Karpas-422 (cell line): ENCODE data around the gene BCL2L12. TPM values are rescaled to one million over a fixed set of nuclear protein-coding genes. Genes with fewer than 3 reads are reported as not detected.
"Not testable (repeated sequence)": the region's sequence is repeated elsewhere in the genome, so short reads cannot be mapped to it uniquely, and the experiment has no call there.

Experiments used
- DNase-seq: peaks from one replicate; pipeline ENCODE4 v3.0.0-alpha.2; 2015
- H2AFZ ChIP-seq: fragments of 200-600 bp; sonication (generic); 2 replicates; pipeline ENCODE4 v1.6.1; 2014; ENCODE audit warnings: antibody characterized with exemption, low read length, mixed read lengths
- H3K27ac ChIP-seq: fragments of 200-600 bp; sonication (generic); 2 replicates; pipeline ENCODE4 v1.5.1; 2014; ENCODE audit warnings: mild to moderate bottlenecking, low read length, moderate library complexity
- H3K27me3 ChIP-seq: fragments of 200-600 bp; sonication (generic); 2 replicates; pipeline ENCODE4 v1.6.1; 2014; ENCODE audit warnings: low read length, mixed read lengths
- H3K36me3 ChIP-seq: fragments of 200-600 bp; sonication (generic); 2 replicates; pipeline ENCODE4 v1.6.1; 2014; ENCODE audit warnings: low read length, mixed read lengths; ENCODE audit not compliant: insufficient read depth
- H3K4me1 ChIP-seq: fragments of 200-600 bp; sonication (generic); 2 replicates; pipeline ENCODE4 v1.6.1; 2014; ENCODE audit warnings: mild to moderate bottlenecking, low read length, mixed read lengths
- H3K4me2 ChIP-seq: fragments of 200-600 bp; sonication (generic); 2 replicates; pipeline ENCODE4 v1.6.1; 2014; ENCODE audit warnings: low read length, low read depth, mild to moderate bottlenecking; ENCODE audit not compliant: poor library complexity, severe bottlenecking
- H3K4me3 ChIP-seq: fragments of 200-600 bp; sonication (generic); 2 replicates; pipeline ENCODE4 v1.5.1; 2014; ENCODE audit warnings: mild to moderate bottlenecking, antibody characterized with exemption, low read length, mixed read lengths
- H3K79me2 ChIP-seq: fragments of 200-600 bp; sonication (generic); 2 replicates; pipeline ENCODE4 v1.6.1; 2014; ENCODE audit warnings: mild to moderate bottlenecking, low read length, mixed read lengths
- H3K9ac ChIP-seq: fragments of 200-600 bp; sonication (generic); 2 replicates; pipeline ENCODE4 v1.6.0; 2014; ENCODE audit warnings: low read length
- H3K9me2 ChIP-seq: fragments of 200-600 bp; sonication (generic), shearing (Covaris generic); replicated peaks from 2 replicates; pipeline ENCODE4 v1.6.0; 2014; ENCODE audit warnings: mild to moderate bottlenecking, low read length, moderate library complexity; ENCODE audit not compliant: insufficient read depth
- H3K9me3 ChIP-seq: fragments of 300-700, 200-600 bp; sonication (generic); 2 replicates; pipeline ENCODE4 v1.6.1; 2014; ENCODE audit warnings: low read length, mixed read lengths
- H4K20me1 ChIP-seq: fragments of 200-600 bp; sonication (generic); 2 replicates; pipeline ENCODE4 v1.6.1; 2014; ENCODE audit warnings: mild to moderate bottlenecking, antibody characterized with exemption, low read length, low read depth; ENCODE audit not compliant: insufficient read depth
- small RNA-seq: library from RNA; depleted of rRNA; stranded (forward); fragments of <200 nt; gene quantifications from one replicate; pipeline ENCODE3, GENCODE V24; 2014
- total RNA-seq: library from RNA; depleted of rRNA; stranded (reverse); fragments of >200 nt; shearing (Covaris generic); gene quantifications from 2 replicates; pipeline ENCODE4 v1.2.3, GENCODE V29; 2014; ENCODE audit warnings: low replicate concordance; rRNA removed

BCL2L12 gene
- total RNA-seq, 1 experiment from 2014 or later: 25.6 TPM

- Histone ChIP-seq H3K4me3 (no peak overlapping the region), H2AFZ (no peak overlapping the region), H3K27ac (no peak overlapping the region), H3K9me3 (no peaks in the 10 kb centered on the region), H3K27me3 (no peaks in the 10 kb centered on the region), H3K79me2 (no peaks in the 10 kb centered on the region), H3K4me2 (no peak overlapping the region), H4K20me1 (no peaks in the 10 kb centered on the region), H3K36me3 (no peaks in the 10 kb centered on the region), H3K9ac (no peak overlapping the region), H3K4me1 (peaks cover 6% of the 10 kb centered on the region; the same call in 1 of the 2 replicates), H3K9me2 (no peaks in the 10 kb centered on the region)
- no peak for DNase-seq
These were observed 47.6 kb downstream of the BCL2L12 start for GRCh38 chr19:49713236-49713845.

GRCh38 chr19:49716154-49716553 is 50.4 kb downstream of the BCL2L12 start:
- peaks cover 6% of the 10 kb centered on the region; the same call in 1 of the 2 replicates for H3K4me1 ChIP-seq
- H3K36me3 ChIP-seq: no peaks in the 10 kb centered on the region
- no peak overlapping the region for H3K27ac ChIP-seq
- no peaks in the 10 kb centered on the region for H4K20me1 ChIP-seq
- H3K9me2 ChIP-seq: no peaks in the 10 kb centered on the region
- H2AFZ ChIP-seq: peak overlapping the region; percentile 37; the same call in 1 of the 2 replicates
- no peak overlapping the region for H3K4me2 ChIP-seq
- H3K27me3 ChIP-seq: no peaks in the 10 kb centered on the region
- H3K79me2 ChIP-seq: no peaks in the 10 kb centered on the region
- no peak overlapping the region for H3K9ac ChIP-seq
- H3K4me3 ChIP-seq: no peak overlapping the region
- H3K9me3 ChIP-seq: no peaks in the 10 kb centered on the region; the same call in 1 of the 2 replicates
- peak; percentile 48 for DNase-seq

- DNase-seq: no peak
- Histone ChIP-seq H4K20me1 (no peaks in the 10 kb centered on the region), H3K9me3 (peaks cover 6% of the 10 kb centered on the region), H3K4me2 (peak overlapping the region; percentile 80), H3K27me3 (no peaks in the 10 kb centered on the region), H3K4me1 (peaks cover 6% of the 10 kb centered on the region; the same call in 1 of the 2 replicates), H3K36me3 (peaks cover 3% of the 10 kb centered on the region; the same call in 1 of the 2 replicates), H3K9ac (no peak overlapping the region), H3K27ac (no peak overlapping the region), H3K79me2 (no peaks in the 10 kb centered on the region), H3K9me2 (no peaks in the 10 kb centered on the region), H3K4me3 (peak overlapping the region; percentile 75; the same call in 1 of the 2 replicates), H2AFZ (no peak overlapping the region)
These were observed 52.8 kb downstream of the BCL2L12 start for GRCh38 chr19:49718511-49718910.

- Histone ChIP-seq H3K9ac (no peak overlapping the region), H3K9me3 (peaks cover 6% of the 10 kb centered on the region), H3K4me3 (no peak overlapping the region), H3K4me1 (peaks cover 6% of the 10 kb centered on the region; the same call in 1 of the 2 replicates), H3K79me2 (no peaks in the 10 kb centered on the region), H3K9me2 (no peaks in the 10 kb centered on the region), H3K27me3 (no peaks in the 10 kb centered on the region), H3K36me3 (peaks cover 3% of the 10 kb centered on the region; the same call in 1 of the 2 replicates), H3K27ac (no peak overlapping the region), H3K4me2 (no peak overlapping the region), H4K20me1 (no peaks in the 10 kb centered on the region), H2AFZ (no peak overlapping the region)
- no peak for DNase-seq
These were observed 53.3 kb downstream of the BCL2L12 start for GRCh38 chr19:49718991-49719390.

GRCh38 chr19:49719420-49719819 is 53.7 kb downstream of the BCL2L12 start:
- not testable (repeated sequence) for H3K79me2 ChIP-seq, H2AFZ ChIP-seq

More at GRCh38 chr19:49719420-49719819, 53.7 kb downstream of the BCL2L12 start:
- not testable (repeated sequence) for H3K9ac ChIP-seq, H3K9me3 ChIP-seq, H3K36me3 ChIP-seq, H4K20me1 ChIP-seq, H3K9me2 ChIP-seq, H3K4me3 ChIP-seq, H3K27ac ChIP-seq, DNase-seq, H3K27me3 ChIP-seq, H3K4me2 ChIP-seq, H3K4me1 ChIP-seq

Small RNAs within 50 kb of the gene (small RNA-seq; reads per million reads assigned to genes)
- not detected for gene MIR5088

Other genes with a start within 250 kb of the BCL2L12 start
- not detected in 2 replicates for gene PTH2, start 242.5 kb upstream of the BCL2L12 start, total RNA-seq
- 0.18 and 0.34 TPM in 2 replicates for gene GFY, start 240.5 kb upstream of the BCL2L12 start, total RNA-seq
- gene SLC17A7, start 224.4 kb upstream of the BCL2L12 start, total RNA-seq: 0.47 and 0.63 TPM in 2 replicates
- gene PIH1D1, start 214.1 kb upstream of the BCL2L12 start, total RNA-seq: 163 and 223 TPM in 2 replicates
- gene ALDH16A1, start 212.7 kb upstream of the BCL2L12 start, total RNA-seq: 15.9 and 83.3 TPM in 2 replicates
- gene FLT3LG, start 191.7 kb upstream of the BCL2L12 start, total RNA-seq: 18.8 and 19.3 TPM in 2 replicates
- 6,359 and 8,659 TPM in 2 replicates for gene RPL13A, start 178.3 kb upstream of the BCL2L12 start, total RNA-seq
- gene RPS11, start 169.5 kb upstream of the BCL2L12 start, total RNA-seq: 6,857 and 9,247 TPM in 2 replicates
- 1.8 and 3.5 TPM in 2 replicates for gene FCGRT, start 153.3 kb upstream of the BCL2L12 start, total RNA-seq
- gene RCN3, start 137.9 kb upstream of the BCL2L12 start, total RNA-seq: 0.22 TPM in 1 of 2 replicates, not detected in the other
- gene NOSIP, start 85.4 kb upstream of the BCL2L12 start, total RNA-seq: 68.5 and 136 TPM in 2 replicates
- gene PRRG2, start 84.6 kb upstream of the BCL2L12 start, total RNA-seq: 1.3 and 3.8 TPM in 2 replicates
- 8.7 and 12.8 TPM in 2 replicates for gene PRR12, start 74.8 kb upstream of the BCL2L12 start, total RNA-seq
- 0.22 and 1.8 TPM in 2 replicates for gene RRAS, start 25.8 kb upstream of the BCL2L12 start, total RNA-seq
- gene SCAF1, start 23.7 kb upstream of the BCL2L12 start, total RNA-seq: 8.3 and 19.6 TPM in 2 replicates
- gene IRF3, start 76 bp upstream of the BCL2L12 start, total RNA-seq: 78.2 and 293 TPM in 2 replicates
- gene PRMT1, start 11.3 kb downstream of the BCL2L12 start, total RNA-seq: 293 and 522 TPM in 2 replicates
- 4.0 and 12.0 TPM in 2 replicates for gene ADM5, start 23.7 kb downstream of the BCL2L12 start, total RNA-seq
- gene CPT1C, start 25.2 kb downstream of the BCL2L12 start, total RNA-seq: 0.26 and 1.3 TPM in 2 replicates
- gene TSKS, start 97.4 kb downstream of the BCL2L12 start, total RNA-seq: 5.7 and 17.9 TPM in 2 replicates
- 32.4 and 54.7 TPM in 2 replicates for gene AP2A1, start 101.1 kb downstream of the BCL2L12 start, total RNA-seq
- 15.8 and 38.3 TPM in 2 replicates for gene FUZ, start 147.4 kb downstream of the BCL2L12 start, total RNA-seq
- 37.8 and 40.5 TPM in 2 replicates for gene MED25, start 152.4 kb downstream of the BCL2L12 start, total RNA-seq
- gene PTOV1, start 185.2 kb downstream of the BCL2L12 start, total RNA-seq: 67.8 and 114 TPM in 2 replicates
- gene PNKP, start 201.6 kb downstream of the BCL2L12 start, total RNA-seq: 49.4 and 101 TPM in 2 replicates
- 8.2 and 8.9 TPM in 2 replicates for gene AKT1S1, start 211.4 kb downstream of the BCL2L12 start, total RNA-seq
- 13.6 and 17.8 TPM in 2 replicates for gene TBC1D17, start 211.8 kb downstream of the BCL2L12 start, total RNA-seq
- not detected in 2 replicates for gene IL4I1, start 231.0 kb downstream of the BCL2L12 start, total RNA-seq